Measurements from ENCODE around the gene BUD31. TPM values are rescaled to one million over a fixed set of nuclear protein-coding genes. Genes with fewer than 3 reads are reported as not detected.
"Not testable (repeated sequence)": the region's sequence is repeated elsewhere in the genome, so short reads cannot be mapped to it uniquely, and the experiment has no call there.

BUD31 gene
- total and polyA plus RNA-seq, 8 donors = 26.8 to 71.7 (median 32.6) TPM

- FAIRE-seq (no peak), ATAC-seq (no peak), DNase-seq (no peak)
- no peak overlapping the region for H3K27ac ChIP-seq
- H3K27me3 ChIP-seq = no peaks in the 10 kb centered on the region
- H3K9me3 ChIP-seq = no peaks in the 10 kb centered on the region
- no peak overlapping the region for H3K4me3 ChIP-seq
- TF ChIP-seq CTCF (IDR thresholded peaks at IDR 0.05) = no peak
- H3K36me3 ChIP-seq = peaks cover 0 to 28% (median 6%) of the 10 kb centered on the region in 3 donors
- 82 to 85% methylated on average over 8 of the region's 8 CpGs for WGBS, 2 donors
- intact Hi-C loops (cut with DNase I) = no loop called here
- H3K4me1 ChIP-seq = no peaks in the 10 kb centered on the region
Observed at GRCh38 chr7:99429756-99430155, 21.0 kb downstream of the BUD31 start.

GRCh38 chr7:99431756-99432540 is 23.2 kb downstream of the BUD31 start:
- H3K36me3 ChIP-seq = peaks cover 0 to 23% (median 6%) of the 10 kb centered on the region in 3 donors
- intact Hi-C loops (cut with DNase I); DNase-seq; H3K27me3 ChIP-seq; ATAC-seq; H3K27ac ChIP-seq; H3K4me1 ChIP-seq; H3K4me3 ChIP-seq; H3K9me3 ChIP-seq; FAIRE-seq: not testable (repeated sequence)
- 79% methylated on average over 13 of the region's 13 CpGs for WGBS, 2 donors

- Histone ChIP-seq H3K4me1 (peaks cover 0 to 5% (median 0%) of the 10 kb centered on the region in 3 donors), H3K36me3 (peaks cover 0 to 23% (median 6%) of the 10 kb centered on the region in 3 donors), H3K27me3 (no peaks in the 10 kb centered on the region), H3K9me3 (no peaks in the 10 kb centered on the region), H3K27ac (no peak overlapping the region), H3K4me3 (no peak overlapping the region)
- ATAC-seq (no peak), FAIRE-seq (no peak), DNase-seq (no peak)
- TF ChIP-seq CTCF (IDR thresholded peaks at IDR 0.05) = no peak
- intact Hi-C loops (cut with DNase I) = no loop called here
- 91 to 93% methylated on average over 9 of the region's 9 CpGs for WGBS, 2 donors
Observed at GRCh38 chr7:99433158-99433557, 24.4 kb downstream of the BUD31 start.

GRCh38 chr7:99437946-99438572 is 29.3 kb downstream of the BUD31 start:
- ATAC-seq (peak; percentile 15 to 57 (median 41)), DNase-seq (no peak), FAIRE-seq (no peak)
- peak overlapping the region; percentile 94 to 100 (median 100) for H3K4me3 ChIP-seq
- peaks cover 0 to 13% (median 7%) of the 10 kb centered on the region in 3 donors for H3K4me1 ChIP-seq
- peak overlapping the region in 3 of 4 donors; percentile 60 to 73 (median 67) for H3K27ac ChIP-seq
- peaks cover 0 to 10% (median 0%) of the 10 kb centered on the region in 3 donors for H3K36me3 ChIP-seq
- 12 to 13% methylated on average over 20 of the region's 20 CpGs for WGBS, 2 donors
- H3K27me3 ChIP-seq = no peaks in the 10 kb centered on the region
- intact Hi-C loops (cut with DNase I) = no loop called here
- no peak for TF ChIP-seq CTCF (IDR thresholded peaks at IDR 0.05)
- H3K9me3 ChIP-seq = no peaks in the 10 kb centered on the region

GRCh38 chr7:99438573-99439480 is 30.1 kb downstream of the BUD31 start, which contains the start of the genes CPSF4 and PTCD1:
CPSF4 (plus strand) TSS chr7:99438943; CDS start chr7:99439083, 140 bp downstream.
PTCD1 (minus strand) TSS chr7:99438798; CDS start chr7:99435242, 3,556 bp downstream.
- ATAC-seq = peak; percentile 98 to 99 (median 98)
- intact Hi-C loops (cut with DNase I) = no loop called here
- Histone ChIP-seq H3K36me3 (peaks cover 0 to 9% (median 0%) of the 10 kb centered on the region in 3 donors), H3K27me3 (no peaks in the 10 kb centered on the region), H3K4me3 (peak within 1 kb of the TSS; percentile 94 to 100 (median 100)), H3K27ac (peak within 1 kb of the TSS in 3 of 4 donors; percentile 60 to 73 (median 67)), H3K4me1 (peaks cover 0 to 13% (median 7%) of the 10 kb centered on the region in 3 donors), H3K9me3 (no peaks in the 10 kb centered on the region)
- peak; percentile 95 to 99 (median 96) for DNase-seq
- WGBS, 2 donors = 0 to 1% methylated on average over 62 to 89 of the region's 89 CpGs
- TF ChIP-seq CTCF (IDR thresholded peaks at IDR 0.05) = no peak
- no peak for FAIRE-seq
